ENCODE results near the gene FOXA2.

DNA sequence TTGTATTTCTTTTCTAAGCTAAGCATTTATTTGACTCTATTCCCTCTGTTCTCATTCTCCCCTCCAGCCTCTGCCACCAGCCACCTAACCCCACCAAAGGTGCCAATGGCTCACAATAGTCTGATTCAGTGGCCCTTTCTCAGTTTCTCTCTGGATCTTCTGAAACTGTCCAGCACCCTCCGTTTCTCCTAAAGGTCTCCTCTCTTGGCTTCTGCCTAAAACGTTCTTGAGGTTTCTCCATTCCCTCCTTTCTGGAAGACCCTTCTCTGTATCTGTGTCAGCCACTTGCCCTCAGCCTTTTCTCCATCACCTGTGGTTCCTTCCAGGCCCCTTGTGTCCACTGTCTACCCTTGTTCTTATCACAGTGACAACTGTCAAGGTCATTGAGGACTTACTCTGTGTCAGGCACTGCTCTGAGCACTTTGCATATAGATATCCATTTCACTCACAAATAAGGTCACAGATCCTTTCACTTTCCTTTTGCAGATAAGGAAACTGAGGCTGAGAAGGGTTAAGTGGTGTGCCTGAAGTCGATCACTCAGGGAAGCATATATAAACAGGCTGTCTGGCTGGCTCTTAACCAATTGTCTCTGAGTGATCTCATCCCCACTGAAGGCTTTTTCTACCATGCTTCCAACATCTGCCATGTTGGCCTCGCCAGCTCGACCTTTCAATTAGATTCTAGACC, 48.1 kb downstream of the FOXA2 start:
- no peak for TF ChIP-seq YY1 (IDR thresholded peaks at IDR 0.05; ENCODE audit: insufficient read depth, insufficient read length)
- no peak for TF ChIP-seq SUZ12 (IDR thresholded peaks at IDR 0.05; ENCODE audit: extremely low read depth, insufficient read depth, insufficient read length)
- TF ChIP-seq ZNF274 (IDR thresholded peaks at IDR 0.05; ENCODE audit: low read depth, low read length): no peak

Data from NT2/D1 (cell line).